HepG2 (cell line): Measurements from ENCODE around the gene CAMK2G.
"Not testable (repeated sequence)": the region's sequence is repeated elsewhere in the genome, so short reads cannot be mapped to it uniquely, and the experiment has no call there.

Experiments used
- CBFB ChIP-seq: sonication (generic); formaldehyde crosslinking; IDR thresholded peaks from 2 replicates; pipeline ENCODE4 v1.4.0; 2020; ENCODE audit warnings: missing genetic modification reagents
- CHD2 ChIP-seq: IDR thresholded peaks from 2 replicates; pipeline ENCODE4 v1.6.1; 2011; ENCODE audit warnings: low read depth, low read length, improper control_type of control experiment
- CTCF ChIP-seq: sonication (generic); formaldehyde crosslinking; IDR thresholded peaks from 2 replicates; pipeline ENCODE4 v1.5.0; 2020; ENCODE audit warnings: mild to moderate bottlenecking, missing genetic modification reagents, moderate library complexity
- HNRNPK ChIP-seq: fragments of 200-400 bp; formaldehyde crosslinking; IDR thresholded peaks from 2 replicates; pipeline ENCODE4 v1.6.1; 2018; ENCODE audit warnings: low read length, low read depth, moderate library complexity, mild to moderate bottlenecking; ENCODE audit not compliant: poor library complexity, severe bottlenecking
- TF ChIP-seq, protein P1 (sequence below): IDR thresholded peaks from 2 replicates; pipeline ENCODE4 v1.6.1; 2016; ENCODE audit warnings: mild to moderate bottlenecking, missing biosample characterization, missing genetic modification reagents

GRCh38 chr10:73889416-73889815 lies 15.1 kb upstream of the CAMK2G start:
- not testable (repeated sequence) for TF ChIP-seq HNRNPK; CBFB; CTCF (CRISPR knock-in tag); CHD2
- TF ChIP-seq, protein P1, sequence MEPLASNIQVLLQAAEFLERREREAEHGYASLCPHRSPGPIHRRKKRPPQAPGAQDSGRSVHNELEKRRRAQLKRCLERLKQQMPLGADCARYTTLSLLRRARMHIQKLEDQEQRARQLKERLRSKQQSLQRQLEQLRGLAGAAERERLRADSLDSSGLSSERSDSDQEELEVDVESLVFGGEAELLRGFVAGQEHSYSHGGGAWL (CRISPR knock-in tag) = not testable (repeated sequence)
